GM18502 (cell line): Measurements from ENCODE around the gene MAST4.
"Not testable (repeated sequence)": the region's sequence is repeated elsewhere in the genome, so short reads cannot be mapped to it uniquely, and the experiment has no call there.

Source experiments
- ATAC-seq: cut with Tn5 transposase; IDR thresholded peaks from one replicate; pipeline ENCODE4 v1.9.1; 2021; ENCODE audit warnings: mild to moderate bottlenecking; ENCODE audit not compliant: unreplicated experiment, poor library complexity

MAST4 gene

DNA sequence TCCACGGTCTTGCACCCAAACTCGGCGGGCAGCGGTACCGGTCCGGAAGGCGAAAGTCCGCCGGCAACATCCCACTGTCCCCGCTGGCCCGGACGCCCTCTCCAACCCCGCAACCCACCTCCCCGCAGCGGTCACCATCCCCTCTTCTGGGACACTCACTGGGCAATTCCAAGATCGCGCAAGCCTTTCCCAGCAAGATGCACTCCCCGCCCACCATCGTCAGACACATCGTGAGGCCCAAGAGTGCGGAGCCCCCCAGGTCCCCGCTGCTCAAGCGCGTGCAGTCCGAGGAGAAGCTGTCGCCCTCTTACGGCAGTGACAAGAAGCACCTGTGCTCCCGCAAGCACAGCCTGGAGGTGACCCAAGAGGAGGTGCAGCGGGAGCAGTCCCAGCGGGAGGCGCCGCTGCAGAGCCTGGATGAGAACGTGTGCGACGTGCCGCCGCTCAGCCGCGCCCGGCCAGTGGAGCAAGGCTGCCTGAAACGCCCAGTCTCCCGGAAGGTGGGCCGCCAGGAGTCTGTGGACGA is 567.1 kb downstream of the MAST4 start:
- ATAC-seq = no peak

DNA sequence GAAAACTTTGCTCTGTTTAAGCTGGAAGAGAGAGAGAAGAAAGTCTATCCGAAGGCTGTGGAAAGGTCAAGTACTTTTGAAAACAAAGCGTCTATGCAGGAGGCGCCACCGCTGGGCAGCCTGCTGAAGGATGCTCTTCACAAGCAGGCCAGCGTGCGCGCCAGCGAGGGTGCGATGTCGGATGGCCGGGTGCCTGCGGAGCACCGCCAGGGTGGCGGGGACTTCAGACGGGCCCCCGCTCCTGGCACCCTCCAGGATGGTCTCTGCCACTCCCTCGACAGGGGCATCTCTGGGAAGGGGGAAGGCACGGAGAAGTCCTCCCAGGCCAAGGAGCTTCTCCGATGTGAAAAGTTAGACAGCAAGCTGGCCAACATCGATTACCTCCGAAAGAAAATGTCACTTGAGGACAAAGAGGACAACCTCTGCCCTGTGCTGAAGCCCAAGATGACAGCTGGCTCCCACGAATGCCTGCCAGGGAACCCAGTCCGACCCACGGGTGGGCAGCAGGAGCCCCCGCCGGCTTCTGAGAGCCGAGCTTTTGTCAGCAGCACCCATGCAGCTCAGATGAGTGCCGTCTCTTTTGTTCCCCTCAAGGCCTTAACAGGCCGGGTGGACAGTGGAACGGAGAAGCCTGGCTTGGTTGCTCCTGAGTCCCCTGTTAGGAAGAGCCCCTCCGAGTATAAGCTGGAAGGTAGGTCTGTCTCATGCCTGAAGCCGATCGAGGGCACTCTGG is 567.8 kb downstream of the MAST4 start:
- ATAC-seq = no peak

DNA sequence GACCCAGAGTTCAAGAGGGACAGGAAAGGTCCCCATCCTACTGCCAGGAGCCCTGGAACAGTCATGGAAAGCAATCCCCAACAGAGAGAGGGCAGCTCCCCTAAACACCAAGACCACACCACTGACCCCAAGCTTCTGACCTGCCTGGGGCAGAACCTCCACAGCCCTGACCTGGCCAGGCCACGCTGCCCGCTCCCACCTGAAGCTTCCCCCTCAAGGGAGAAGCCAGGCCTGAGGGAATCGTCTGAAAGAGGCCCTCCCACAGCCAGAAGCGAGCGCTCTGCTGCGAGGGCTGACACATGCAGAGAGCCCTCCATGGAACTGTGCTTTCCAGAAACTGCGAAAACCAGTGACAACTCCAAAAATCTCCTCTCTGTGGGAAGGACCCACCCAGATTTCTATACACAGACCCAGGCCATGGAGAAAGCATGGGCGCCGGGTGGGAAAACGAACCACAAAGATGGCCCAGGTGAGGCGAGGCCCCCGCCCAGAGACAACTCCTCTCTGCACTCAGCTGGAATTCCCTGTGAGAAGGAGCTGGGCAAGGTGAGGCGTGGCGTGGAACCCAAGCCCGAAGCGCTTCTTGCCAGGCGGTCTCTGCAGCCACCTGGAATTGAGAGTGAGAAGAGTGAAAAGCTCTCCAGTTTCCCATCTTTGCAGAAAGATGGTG is 568.8 kb downstream of the MAST4 start:
- ATAC-seq = no peak

DNA sequence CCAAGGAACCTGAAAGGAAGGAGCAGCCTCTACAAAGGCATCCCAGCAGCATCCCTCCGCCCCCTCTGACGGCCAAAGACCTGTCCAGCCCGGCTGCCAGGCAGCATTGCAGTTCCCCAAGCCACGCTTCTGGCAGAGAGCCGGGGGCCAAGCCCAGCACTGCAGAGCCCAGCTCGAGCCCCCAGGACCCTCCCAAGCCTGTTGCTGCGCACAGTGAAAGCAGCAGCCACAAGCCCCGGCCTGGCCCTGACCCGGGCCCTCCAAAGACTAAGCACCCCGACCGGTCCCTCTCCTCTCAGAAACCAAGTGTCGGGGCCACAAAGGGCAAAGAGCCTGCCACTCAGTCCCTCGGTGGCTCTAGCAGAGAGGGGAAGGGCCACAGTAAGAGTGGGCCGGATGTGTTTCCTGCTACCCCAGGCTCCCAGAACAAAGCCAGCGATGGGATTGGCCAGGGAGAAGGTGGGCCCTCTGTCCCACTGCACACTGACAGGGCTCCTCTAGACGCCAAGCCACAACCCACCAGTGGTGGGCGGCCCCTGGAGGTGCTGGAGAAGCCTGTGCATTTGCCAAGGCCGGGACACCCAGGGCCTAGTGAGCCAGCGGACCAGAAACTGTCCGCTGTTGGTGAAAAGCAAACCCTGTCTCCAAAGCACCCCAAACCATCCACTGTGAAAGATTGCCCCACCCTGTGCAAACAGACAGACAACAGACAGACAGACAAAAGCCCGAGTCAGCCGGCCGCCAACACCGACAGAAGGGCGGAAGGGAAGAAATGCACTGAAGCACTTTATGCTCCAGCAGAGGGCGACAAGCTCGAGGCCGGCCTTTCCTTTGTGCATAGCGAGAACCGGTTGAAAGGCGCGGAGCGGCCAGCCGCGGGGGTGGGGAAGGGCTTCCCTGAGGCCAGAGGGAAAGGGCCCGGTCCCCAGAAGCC is 569.6 kb downstream of the MAST4 start:
- ATAC-seq = peak; percentile 94

DNA sequence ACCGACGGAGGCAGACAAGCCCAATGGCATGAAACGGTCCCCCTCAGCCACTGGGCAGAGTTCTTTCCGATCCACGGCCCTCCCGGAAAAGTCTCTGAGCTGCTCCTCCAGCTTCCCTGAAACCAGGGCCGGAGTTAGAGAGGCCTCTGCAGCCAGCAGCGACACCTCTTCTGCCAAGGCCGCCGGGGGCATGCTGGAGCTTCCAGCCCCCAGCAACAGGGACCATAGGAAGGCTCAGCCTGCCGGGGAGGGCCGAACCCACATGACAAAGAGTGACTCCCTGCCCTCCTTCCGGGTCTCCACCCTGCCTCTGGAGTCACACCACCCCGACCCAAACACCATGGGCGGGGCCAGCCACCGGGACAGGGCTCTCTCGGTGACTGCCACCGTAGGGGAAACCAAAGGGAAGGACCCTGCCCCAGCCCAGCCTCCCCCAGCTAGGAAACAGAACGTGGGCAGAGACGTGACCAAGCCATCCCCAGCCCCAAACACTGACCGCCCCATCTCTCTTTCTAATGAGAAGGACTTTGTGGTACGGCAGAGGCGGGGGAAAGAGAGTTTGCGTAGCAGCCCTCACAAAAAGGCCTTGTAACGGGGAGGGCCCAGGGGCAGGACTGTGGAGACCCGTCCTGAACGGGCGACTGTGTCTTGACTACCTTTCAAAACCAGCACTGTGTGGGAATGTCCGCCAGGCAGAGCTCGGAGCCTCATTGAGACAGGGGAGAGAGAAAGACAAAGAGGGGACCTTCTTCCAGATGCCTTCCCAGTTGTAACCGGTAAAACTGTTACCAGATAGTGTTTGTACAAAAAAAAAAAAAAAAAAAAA is 570.5 kb downstream of the MAST4 start:
- peak; percentile 51 for ATAC-seq

DNA sequence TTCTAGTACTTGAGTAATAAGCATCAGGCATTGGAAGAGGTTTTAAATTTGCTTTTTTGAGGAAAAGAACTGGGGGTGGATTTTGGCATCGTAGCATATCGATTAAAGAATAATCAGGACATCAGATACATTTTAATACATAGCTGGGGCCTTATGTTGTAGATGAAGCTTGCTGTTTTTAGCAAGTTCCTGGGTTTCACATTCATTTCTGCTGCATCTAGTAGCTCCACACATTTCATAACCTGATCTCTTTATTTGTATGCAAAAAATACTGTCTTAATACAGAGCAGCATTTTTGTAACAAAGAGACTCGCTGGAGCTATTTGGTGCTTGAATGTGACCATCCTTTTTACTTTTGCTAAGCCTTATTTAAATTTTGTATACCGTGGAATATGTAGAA is 571.9 kb downstream of the MAST4 start:
- no peak for ATAC-seq

DNA sequence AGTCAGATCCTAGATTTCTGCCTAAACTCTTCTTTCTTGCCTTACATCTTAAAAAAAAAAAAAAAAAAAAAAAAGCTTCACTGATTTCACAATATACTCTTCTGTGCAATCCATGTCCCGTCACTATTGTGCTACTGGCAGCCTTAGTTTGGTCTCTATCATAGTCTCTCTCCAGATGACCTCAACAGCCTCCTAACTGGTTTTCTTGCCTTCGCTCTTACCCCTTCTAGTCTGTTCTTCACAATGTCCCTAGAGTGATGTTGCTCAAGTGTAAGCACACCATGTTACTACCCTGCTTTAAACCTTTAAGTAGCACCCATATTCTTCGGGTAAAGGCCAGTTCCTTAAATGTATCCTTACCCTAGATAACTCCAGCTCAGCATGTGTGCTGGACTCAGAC is 574.6 kb downstream of the MAST4 start:
- ATAC-seq = no peak

DNA sequence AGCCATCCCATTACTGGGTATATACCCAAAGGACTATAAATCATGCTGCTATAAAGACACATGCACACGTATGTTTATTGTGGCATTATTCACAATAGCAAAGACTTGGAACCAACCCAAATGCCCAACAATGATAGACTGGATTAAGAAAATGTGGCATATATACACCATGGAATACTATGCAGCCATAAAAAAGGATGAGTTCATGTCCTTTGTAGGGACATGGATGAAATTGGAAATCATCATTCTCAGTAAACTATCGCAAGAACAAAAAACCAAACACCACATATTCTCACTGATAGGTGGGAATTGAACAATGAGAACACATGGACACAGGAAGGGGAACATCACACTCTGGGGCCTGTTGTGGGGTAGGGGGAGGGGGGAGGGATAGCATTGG is 577.2 kb downstream of the MAST4 start:
- not testable (repeated sequence) for ATAC-seq

DNA sequence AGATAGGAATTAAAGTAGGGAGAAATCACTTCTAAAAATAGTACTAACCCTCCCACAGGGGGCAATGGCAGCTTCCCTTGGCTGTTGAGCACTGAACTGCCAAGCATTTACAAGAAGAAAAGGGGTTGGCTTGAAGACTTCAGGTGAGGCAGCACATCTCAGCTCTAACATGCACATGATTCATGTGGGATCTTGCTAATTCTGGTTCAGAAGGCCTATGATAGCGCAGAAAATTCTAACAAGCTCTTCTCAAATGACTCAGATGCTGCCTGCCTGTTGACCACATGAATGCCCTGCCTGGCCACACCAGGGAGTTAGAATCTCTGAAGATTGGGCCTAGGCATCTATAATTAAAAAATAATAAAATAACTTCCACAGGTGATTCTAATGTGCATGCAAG is 577.8 kb downstream of the MAST4 start:
- ATAC-seq = no peak

DNA sequence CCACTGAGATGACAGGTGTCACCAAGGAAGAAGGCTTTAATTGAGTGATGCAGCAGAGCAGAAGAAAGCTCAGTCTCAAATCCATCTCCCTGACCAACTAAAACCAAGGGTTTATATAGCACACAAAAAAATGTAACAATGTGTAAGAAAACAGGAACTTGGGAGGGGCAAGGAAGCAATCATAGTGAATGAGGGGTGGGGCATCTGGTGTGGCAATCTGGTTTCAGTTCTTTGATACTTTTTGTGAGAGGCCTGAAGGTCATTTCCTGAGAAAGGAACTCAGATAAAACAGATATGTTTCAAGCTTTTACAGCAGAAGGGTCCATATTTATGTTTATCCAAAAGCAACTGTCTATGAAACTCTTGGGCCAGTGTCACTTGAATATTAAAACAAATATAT is 580.7 kb downstream of the MAST4 start:
- ATAC-seq = no peak

DNA sequence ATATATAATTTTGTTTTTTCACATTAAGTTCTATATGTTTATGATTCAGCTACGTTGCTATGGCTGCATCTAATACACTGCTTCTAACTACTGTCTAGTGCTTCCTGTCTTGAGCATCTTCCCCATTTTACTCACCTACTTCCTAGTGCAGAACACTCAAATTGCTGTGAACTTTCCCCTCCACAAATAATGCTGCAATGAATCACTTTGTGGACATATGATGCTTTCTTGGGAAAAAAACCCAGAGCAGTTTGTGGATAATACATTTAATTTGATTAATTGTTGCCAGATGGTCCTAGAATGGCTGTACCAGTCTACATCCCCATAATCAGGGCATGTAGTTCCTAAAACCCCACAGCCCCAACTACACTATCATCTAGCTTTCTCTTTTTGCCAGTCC is 581.9 kb downstream of the MAST4 start:
- no peak for ATAC-seq

DNA sequence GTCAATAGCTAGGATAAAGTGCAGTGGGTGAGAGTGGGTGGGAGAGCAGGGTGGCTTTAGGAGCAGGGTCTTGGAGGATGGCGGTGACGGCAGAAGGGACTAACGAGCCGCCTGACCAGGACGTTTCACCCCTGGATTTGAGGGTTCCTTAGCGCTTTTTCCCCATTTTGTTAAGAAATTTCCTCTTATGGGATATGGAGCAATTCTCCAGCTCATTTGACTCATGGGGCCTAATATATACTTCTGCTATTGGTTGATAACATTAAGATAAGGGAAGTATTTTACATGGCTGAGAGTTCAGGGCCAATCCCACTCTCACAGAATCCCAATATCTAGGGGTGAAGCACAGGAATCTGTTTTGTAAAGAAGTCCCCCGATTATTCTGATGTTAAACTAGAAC is 582.8 kb downstream of the MAST4 start:
- no peak for ATAC-seq

DNA sequence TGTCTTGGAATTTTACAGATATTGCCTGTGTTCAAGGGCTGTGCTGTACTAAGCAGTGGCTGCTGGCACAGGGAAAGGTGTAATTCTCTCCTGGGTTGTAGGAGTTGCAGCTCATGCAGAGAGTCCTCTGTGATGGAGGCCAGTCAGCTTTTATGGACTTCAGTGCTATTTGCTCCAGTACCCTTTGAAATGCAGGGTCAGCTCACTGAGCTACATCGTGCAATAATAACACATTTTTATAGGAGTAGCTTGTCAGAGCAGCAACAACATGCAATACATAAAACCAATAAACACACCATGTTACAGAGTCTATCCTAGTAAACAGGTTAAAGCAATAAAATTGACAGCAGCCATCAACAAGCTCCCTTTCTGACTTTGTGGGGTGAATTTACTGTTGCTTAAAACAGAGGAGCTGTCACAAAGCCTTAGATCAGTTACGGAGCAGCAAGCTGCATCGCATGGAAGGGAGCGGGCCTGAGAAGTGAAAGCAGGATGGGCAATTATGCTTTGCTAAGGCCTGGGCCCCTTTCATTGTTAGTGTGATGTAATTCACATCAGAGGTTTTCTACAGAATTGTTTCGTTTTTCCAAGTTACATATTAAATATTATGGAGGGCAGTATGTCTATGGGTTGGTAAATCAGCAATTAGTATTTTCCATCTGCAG is 583.6 kb downstream of the MAST4 start:
- no peak for ATAC-seq

DNA sequence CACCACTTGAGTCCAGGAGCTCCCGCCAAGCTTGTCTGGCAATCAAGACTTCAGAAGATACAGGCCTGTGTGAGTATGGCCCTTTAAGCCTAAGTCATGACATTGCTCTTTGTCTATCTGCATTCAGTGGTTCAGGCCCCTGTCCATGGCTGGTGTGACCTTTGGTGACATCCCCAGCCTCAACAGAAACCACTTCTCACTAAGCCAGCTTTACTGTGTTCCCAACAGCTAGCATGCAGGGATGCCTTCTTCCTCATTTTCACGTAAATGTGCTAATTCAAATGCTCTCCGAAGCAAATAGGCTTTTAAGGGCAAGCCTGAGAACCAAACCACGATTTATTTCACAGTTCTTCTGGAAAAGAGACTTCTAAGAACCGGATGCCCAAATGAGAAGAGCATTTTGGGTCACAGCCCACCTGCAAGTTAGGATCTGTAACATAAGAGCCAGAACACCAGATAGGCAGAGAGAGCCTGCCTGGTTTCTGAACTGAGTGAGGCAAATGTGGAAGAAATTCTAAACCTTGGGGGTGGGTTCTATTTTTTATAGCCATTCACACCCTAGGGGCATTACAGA is 585.5 kb downstream of the MAST4 start:
- ATAC-seq = no peak

DNA sequence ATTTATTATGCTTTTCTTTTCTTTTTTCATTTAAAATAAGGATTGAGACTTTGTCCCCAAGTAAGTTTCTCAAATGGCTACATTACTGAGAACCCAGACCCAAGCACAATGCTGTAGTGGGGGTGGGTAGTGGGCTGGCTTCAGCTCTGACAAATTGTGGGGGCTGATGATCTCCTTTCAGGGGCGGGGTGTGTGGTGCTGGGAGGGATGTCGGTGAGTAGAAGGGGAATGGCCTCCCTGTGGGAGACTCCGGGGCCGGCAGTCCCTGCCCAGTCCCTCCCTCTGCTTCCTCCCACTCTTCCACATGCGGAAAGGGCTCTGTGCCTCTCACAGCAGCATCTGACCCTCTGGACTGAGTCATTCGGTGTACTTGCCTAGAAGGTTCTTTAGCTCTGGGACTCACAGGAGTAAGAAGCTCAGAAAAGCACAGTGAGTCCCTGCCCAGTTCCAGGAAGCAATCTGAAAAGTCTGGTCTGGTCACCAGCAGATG is 586.2 kb downstream of the MAST4 start:
- no peak for ATAC-seq

DNA sequence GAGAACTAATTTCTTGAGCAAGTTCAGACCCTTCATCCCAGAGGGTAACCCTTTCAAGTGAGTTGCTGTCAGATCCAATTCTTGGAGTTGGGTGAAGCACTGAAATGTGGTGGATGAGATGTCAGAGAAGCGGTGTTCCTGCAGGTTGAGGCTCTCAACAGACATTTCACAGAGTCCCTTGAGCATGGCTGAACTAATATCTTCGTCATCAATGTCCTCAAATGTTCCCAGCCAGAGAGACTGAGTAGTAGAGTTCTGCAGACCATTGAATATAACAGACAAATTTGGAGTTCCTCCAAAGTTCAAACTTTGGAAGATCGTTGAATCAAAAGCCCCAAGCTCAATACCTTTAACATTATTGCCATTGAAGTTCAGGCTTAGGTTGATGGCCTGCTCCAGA is 587.7 kb downstream of the MAST4 start:
- ATAC-seq = no peak

DNA sequence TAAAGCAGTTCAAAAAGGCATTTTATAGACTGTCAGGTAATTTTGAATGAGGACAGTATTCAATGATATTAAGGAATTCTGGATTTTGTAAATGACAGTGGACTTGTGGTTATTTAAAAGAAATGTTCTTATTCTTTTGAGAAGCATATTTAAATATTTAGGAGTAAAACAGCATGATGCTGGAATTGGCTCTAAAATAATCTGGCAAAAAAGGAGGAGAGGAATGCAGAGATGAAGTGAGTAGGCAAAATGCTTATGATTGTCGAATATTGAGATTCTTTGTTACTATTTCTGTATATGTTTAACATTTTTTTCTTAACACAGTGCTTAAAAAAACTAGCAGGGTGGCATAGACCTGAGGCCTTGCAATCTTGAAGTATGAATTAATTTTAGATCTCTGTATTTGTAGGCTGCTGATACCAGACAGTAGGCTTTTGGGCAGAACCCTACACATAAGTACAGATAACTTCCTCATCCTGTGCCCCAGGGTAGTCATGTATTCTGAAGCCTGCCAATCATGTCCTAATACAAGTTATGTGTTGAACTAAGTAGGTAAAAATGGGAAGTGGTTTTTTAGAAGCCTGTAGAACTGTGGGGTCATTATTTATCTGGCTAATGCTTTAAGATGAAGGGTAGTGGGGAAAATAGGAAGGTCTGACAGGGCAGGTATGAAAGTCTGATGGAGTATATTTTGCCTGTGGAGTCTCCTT is 591.0 kb downstream of the MAST4 start:
- peak; percentile 80 for ATAC-seq
